ENCODE data around the gene SCN8A. TPM values are rescaled to one million over a fixed set of nuclear protein-coding genes. Genes with fewer than 3 reads are reported as not detected.

The SCN8A gene
- polyA plus RNA-seq, 1 donor = 0.25 TPM

Other genes with a start within 250 kb of the SCN8A start
- not detected for gene CELA1, start 244.6 kb upstream of the SCN8A start, polyA plus RNA-seq (ENCODE audit: insufficient read length)
- gene GALNT6, start 199.8 kb upstream of the SCN8A start, polyA plus RNA-seq (ENCODE audit: insufficient read length) = 0.57 TPM
- gene SLC4A8, start 166.4 kb upstream of the SCN8A start, polyA plus RNA-seq (ENCODE audit: insufficient read length) = 1.4 TPM

Measured in hindlimb muscle (tissue), 1 donor.